ES-I3 (cell line): ENCODE data around the gene THAP11.
"Not testable (repeated sequence)": the region's sequence is repeated elsewhere in the genome, so short reads cannot be mapped to it uniquely, and the experiment has no call there.

Experiments
- H3K36me3 ChIP-seq: 2 replicates; pipeline ENCODE4 v1.6.1; 2013; ENCODE audit warnings: mild to moderate bottlenecking, low read length, control low read depth, moderate library complexity; ENCODE audit not compliant: insufficient read depth
- H3K4me1 ChIP-seq: 2 replicates; pipeline ENCODE4 v1.6.1; 2013; ENCODE audit warnings: mild to moderate bottlenecking, control low read depth, low read length; ENCODE audit not compliant: insufficient read depth
- H3K9ac ChIP-seq: 2 replicates; pipeline ENCODE4 v1.6.1; 2013; ENCODE audit warnings: low read depth, mild to moderate bottlenecking, low read length, moderate library complexity
- H3K9me3 ChIP-seq: 2 replicates; pipeline ENCODE4 v1.6.1; 2013; ENCODE audit warnings: mild to moderate bottlenecking, low read length, moderate library complexity; ENCODE audit not compliant: control insufficient read depth, insufficient read depth

Gene THAP11

DNA sequence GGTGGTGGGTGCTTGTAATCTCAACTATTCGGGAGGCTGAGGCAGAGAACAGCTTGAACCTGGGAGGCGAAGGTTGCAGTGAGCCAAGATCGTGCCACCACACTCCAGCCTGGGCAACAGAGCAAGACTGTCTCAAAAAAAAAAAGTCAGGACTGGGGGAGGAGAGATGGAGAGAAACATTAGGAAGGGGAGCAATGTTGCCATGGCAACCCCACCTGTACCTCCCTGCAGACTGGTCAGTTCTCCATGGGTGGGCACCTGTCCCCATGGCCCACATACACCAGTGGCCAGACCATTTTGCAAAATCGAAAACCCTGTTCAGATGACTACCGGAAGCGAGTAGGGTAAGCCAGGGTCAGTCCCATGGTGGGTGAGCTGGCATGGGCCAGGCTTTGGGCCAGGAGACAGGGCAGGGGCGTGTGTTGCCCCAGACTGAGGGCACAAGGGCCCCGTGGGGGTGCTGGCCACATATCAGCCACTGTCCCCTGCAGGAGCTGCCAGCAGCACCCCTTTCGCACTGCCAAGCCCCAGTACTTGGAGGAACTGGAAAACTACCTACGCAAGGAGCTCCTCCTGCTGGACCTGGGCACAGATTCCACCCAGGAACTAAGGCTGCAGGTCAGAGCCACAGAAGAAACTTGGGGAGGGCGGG is 21.4 kb upstream of the THAP11 start:
- no peaks in the 10 kb centered on the region for H3K9me3 ChIP-seq
- no peak overlapping the region for H3K9ac ChIP-seq
- no peaks in the 10 kb centered on the region for H3K36me3 ChIP-seq
- no peaks in the 10 kb centered on the region for H3K4me1 ChIP-seq

DNA sequence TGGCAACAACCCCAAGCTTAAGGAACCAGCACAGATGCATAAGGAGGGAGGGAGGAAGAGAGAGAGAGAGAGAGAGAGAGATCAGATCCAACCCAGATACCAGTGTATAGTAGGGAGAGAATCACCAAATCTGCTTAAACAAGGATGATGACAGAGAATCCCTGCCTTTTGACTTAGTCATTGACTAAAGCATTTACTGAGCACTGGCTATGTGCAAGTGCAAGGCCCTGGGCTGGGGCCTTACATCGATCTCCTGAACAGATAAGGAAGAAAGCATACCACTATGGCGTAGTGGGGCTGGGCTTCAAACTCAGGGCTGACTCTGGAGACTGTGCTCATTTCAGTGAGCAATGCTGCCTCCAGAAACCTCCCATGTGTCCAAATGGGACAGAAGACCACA is 19.6 kb upstream of the THAP11 start:
- H3K9ac ChIP-seq: no peak overlapping the region
- no peaks in the 10 kb centered on the region for H3K4me1 ChIP-seq
- H3K9me3 ChIP-seq: no peaks in the 10 kb centered on the region
- H3K36me3 ChIP-seq: no peaks in the 10 kb centered on the region

GRCh38 chr16:67825119-67825518 is 17.0 kb upstream of the THAP11 start:
- Histone ChIP-seq H3K9ac (no peak overlapping the region), H3K4me1 (no peaks in the 10 kb centered on the region), H3K36me3 (peaks cover 3% of the 10 kb centered on the region), H3K9me3 (no peaks in the 10 kb centered on the region)

- no peaks in the 10 kb centered on the region for H3K4me1 ChIP-seq
- H3K36me3 ChIP-seq: peaks cover 5% of the 10 kb centered on the region
- H3K9ac ChIP-seq: no peak overlapping the region
- H3K9me3 ChIP-seq: no peaks in the 10 kb centered on the region
Observed at GRCh38 chr16:67825906-67826305, 16.2 kb upstream of the THAP11 start.

DNA sequence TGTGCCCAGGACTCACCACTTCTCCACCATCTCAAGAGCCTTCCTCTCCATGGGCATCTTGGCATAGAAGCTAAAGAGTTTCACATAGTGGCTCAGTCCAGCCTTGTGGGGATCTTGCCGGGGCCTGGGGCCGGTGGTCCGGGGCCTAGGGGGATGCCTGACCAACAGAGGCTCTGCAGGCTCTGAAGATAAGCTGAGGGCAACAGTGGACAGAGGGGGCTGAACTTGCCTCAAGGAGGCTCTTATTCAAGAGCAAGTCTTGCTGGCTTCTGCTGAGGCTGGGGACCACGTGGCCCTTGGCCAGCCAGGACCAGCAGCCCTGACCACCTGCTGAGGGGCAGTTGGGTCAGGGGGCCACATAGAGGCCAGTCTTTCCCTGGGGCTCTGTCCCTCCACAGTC is 13.5 kb upstream of the THAP11 start:
- Histone ChIP-seq H3K36me3 (peaks cover 5% of the 10 kb centered on the region), H3K9ac (no peak overlapping the region), H3K4me1 (0 out of 2 replicates have a peak, but pooled peaks cover 3% of the 10 kb centered on the region), H3K9me3 (no peaks in the 10 kb centered on the region)

DNA sequence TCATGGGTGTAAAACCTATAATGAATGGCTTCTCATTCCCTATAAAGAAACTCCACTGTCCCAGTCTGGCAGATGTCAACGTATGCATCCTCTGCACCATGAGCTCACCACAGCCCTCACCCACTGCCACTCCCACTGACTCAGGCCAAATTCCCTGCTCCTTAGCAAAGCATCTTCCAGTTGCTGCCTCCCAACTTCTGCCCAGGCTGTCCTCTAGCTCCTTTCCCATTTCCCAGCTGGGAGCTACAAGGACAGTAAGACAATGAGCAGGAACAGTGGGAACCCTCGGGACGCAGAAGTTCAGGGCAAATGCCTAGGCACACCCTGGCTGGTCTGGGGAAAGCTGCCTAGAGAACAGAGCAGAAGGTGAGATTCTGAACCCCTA is 9.1 kb upstream of the THAP11 start:
- H3K9me3 ChIP-seq: no peaks in the 10 kb centered on the region
- H3K4me1 ChIP-seq: 0 out of 2 replicates have a peak, but pooled peaks cover 3% of the 10 kb centered on the region
- H3K36me3 ChIP-seq: peaks cover 5% of the 10 kb centered on the region
- peak overlapping the region; percentile 79 for H3K9ac ChIP-seq

DNA sequence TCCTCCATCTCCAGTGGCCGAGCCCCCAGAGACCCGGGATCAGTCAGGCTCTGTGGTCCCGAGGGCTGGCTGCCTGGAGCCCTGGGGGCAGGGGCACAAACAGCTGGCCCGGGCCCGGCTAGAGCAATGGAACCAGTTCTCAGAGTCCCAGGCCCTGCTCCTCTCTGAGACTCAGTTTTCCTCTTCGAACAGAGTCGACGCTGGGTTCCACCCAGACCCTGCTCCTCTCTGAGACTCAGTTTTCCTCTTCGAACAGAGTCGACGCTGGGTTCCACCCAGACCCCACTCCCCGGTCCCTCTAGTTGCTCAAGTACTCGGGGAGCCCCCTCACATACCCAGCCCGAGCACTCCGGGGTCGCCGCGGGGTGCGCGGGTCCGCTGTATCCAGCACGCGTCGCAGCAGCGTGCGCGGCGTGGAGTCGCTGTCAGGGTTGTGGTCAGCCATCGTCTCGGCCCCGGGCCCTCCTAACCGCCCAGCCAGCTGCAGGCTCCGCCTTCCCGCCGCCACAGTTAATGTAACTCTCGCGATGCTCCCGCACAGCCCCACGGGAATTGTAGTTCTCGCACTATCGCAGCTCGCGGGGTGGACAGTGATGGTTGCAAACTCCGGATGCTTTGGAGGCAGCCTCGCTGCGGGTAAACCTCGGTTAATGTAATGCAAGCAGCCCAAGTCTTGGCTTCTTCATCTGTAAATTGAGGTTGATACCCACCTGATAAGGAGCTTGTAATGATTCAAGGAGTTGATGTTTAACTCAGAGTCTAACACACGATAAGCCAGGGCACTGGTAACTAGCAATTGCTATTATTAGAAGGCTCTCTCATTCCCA is 8.5 kb upstream of the THAP11 start:
- Histone ChIP-seq H3K9me3 (no peaks in the 10 kb centered on the region), H3K9ac (peak overlapping the region; percentile 79), H3K4me1 (0 out of 2 replicates have a peak, but pooled peaks cover 3% of the 10 kb centered on the region), H3K36me3 (peaks cover 5% of the 10 kb centered on the region)

DNA sequence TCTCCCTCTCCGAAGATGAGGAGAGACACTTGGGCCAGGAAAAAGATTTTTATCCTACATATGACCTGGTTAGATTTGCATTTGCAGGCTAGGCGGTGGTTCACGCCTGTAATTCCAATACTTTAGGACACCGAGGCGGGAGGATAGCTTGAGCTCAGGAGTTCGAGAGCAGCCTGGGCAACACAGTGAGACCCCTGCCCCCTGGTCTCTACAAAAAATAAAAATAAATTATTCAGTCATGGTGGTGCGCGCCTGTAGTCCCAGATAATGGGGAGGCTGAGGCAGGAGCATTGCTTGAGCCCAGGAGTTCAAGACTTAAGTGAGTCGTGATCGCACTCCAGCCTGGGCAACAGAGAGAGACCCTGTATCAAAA is 7.9 kb upstream of the THAP11 start:
- Histone ChIP-seq H3K4me1 (0 out of 2 replicates have a peak, but pooled peaks cover 3% of the 10 kb centered on the region), H3K9me3 (no peaks in the 10 kb centered on the region), H3K9ac (peak overlapping the region; percentile 79; the same call in 1 of the 2 replicates), H3K36me3 (peaks cover 5% of the 10 kb centered on the region)

DNA sequence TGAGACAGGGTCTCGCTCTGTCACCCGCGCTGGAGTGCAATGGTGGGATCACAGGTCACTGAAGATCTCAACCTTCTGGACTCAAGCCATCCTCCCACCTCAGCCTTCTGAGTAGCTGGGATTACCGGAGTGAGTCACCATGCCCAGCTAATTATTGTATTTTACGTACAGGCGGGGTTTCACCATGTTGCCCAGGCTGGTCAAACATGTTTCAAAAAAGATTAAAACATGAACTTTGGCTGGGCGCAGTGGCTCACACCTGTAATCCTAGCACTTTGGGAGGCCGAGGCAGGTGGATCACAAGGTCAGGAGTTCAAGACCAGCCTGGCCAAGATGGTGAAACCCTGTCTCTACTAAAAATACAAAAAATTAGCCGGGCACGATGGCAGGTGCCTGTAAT is 4.9 kb upstream of the THAP11 start:
- not testable (repeated sequence) for H3K9ac ChIP-seq, H3K4me1 ChIP-seq, H3K36me3 ChIP-seq, H3K9me3 ChIP-seq

- no peaks in the 10 kb centered on the region for H3K4me1 ChIP-seq
- H3K9me3 ChIP-seq: no peaks in the 10 kb centered on the region
- no peak overlapping the region for H3K9ac ChIP-seq
- no peaks in the 10 kb centered on the region for H3K36me3 ChIP-seq
Observed at GRCh38 chr16:67837811-67838210, 4.3 kb upstream of the THAP11 start.

GRCh38 chr16:67841198-67841815 is 813 bp upstream of the THAP11 start:
- Histone ChIP-seq H3K36me3 (no peaks in the 10 kb centered on the region), H3K4me1 (peaks cover 21% of the 10 kb centered on the region), H3K9me3 (no peaks in the 10 kb centered on the region), H3K9ac (peak overlapping the region; percentile 94)

GRCh38 chr16:67842509-67843342 is 606 bp downstream of the THAP11 start:
- Histone ChIP-seq H3K9ac (peak overlapping the region; percentile 94), H3K4me1 (peaks cover 21% of the 10 kb centered on the region), H3K9me3 (no peaks in the 10 kb centered on the region), H3K36me3 (no peaks in the 10 kb centered on the region)

GRCh38 chr16:67843343-67843765 is 1.2 kb downstream of the THAP11 start:
- Histone ChIP-seq H3K36me3 (no peaks in the 10 kb centered on the region), H3K9ac (peak overlapping the region; percentile 94; the same call in 1 of the 2 replicates), H3K4me1 (peaks cover 21% of the 10 kb centered on the region), H3K9me3 (no peaks in the 10 kb centered on the region)

- peak overlapping the region; percentile 11; the same call in 1 of the 2 replicates for H3K9ac ChIP-seq
- no peaks in the 10 kb centered on the region for H3K9me3 ChIP-seq
- H3K4me1 ChIP-seq: peaks cover 21% of the 10 kb centered on the region
- H3K36me3 ChIP-seq: 0 out of 2 replicates have a peak, but pooled peaks cover 4% of the 10 kb centered on the region
Observed at GRCh38 chr16:67844497-67844896, 2.4 kb downstream of the THAP11 start.
